Activated CD8-positive, alpha-beta T cell treated with anti-CD3 and anti-CD28 coated beads, Interleukin-2, amount 10 ng/mL, durations not matched to agents 7 days and 5 days (primary cell): Measurements from ENCODE around the gene OR10W1. TPM values are rescaled to one million over a fixed set of nuclear protein-coding genes. Genes with fewer than 3 reads are reported as not detected.

ENCODE experiments used
- ATAC-seq: fragments of 150-1000 bp; cut with Tn5 transposase; one replicate; pipeline ENCODE4 v1.10.0; 2021; ENCODE audit warnings: moderate library complexity
- CTCF ChIA-PET: fragments of 350-600 bp; sonication (Branson Sonifier 250); formaldehyde crosslinking; loops from one replicate; lab custom pipeline; 2021; ENCODE audit warnings: antibody characterized with exemption; lab: Charles Lee
- POLR2A ChIA-PET: fragments of 350-600 bp; sonication (Branson Sonifier 250); formaldehyde crosslinking; loops from one replicate; lab custom pipeline; 2021; ENCODE audit warnings: antibody characterized with exemption; lab: Charles Lee
- DNase-seq: peaks from one replicate; pipeline ENCODE4 v3.0.0-alpha.2; 2020
- H3K27ac Mint-ChIP-seq: one replicate; pipeline ENCODE4 v1.8.0; 2021; ENCODE audit warnings: mild to moderate bottlenecking, mixed read lengths
- H3K27me3 Mint-ChIP-seq: one replicate; pipeline ENCODE4 v1.8.0; 2021; ENCODE audit warnings: low read depth, mixed read lengths
- H3K36me3 Mint-ChIP-seq: one replicate; pipeline ENCODE4 v1.8.0; 2021; ENCODE audit warnings: low read depth, mixed read lengths
- H3K4me1 Mint-ChIP-seq: one replicate; pipeline ENCODE4 v1.8.0; 2021; ENCODE audit warnings: low read depth, mixed read lengths
- H3K4me3 Mint-ChIP-seq: one replicate; pipeline ENCODE4 v1.8.0; 2021; ENCODE audit warnings: mild to moderate bottlenecking, mixed read lengths
- H3K9me3 Mint-ChIP-seq: one replicate; pipeline ENCODE4 v1.8.0; 2022; ENCODE audit warnings: mixed read lengths; ENCODE audit not compliant: insufficient read depth
- total RNA-seq, 2 experiments: library from RNA; stranded (reverse); gene quantifications; one replicate each; pipeline ENCODE4 v1.2.3, GENCODE V29; 2021

Gene OR10W1
- total RNA-seq, 2 experiments from 2014 or later: not detected

GRCh38 chr11:58227956-58228615, 40.0 kb downstream of the OR10W1 start:
- no peaks in the 10 kb centered on the region for H3K36me3 Mint-ChIP-seq
- no peaks in the 10 kb centered on the region for H3K9me3 Mint-ChIP-seq
- ATAC-seq (no peak), DNase-seq (no peak)
- ChIA-PET CTCF (no interaction called here), POLR2A (no interaction called here)
- no peak overlapping the region for H3K27ac Mint-ChIP-seq
- no peaks in the 10 kb centered on the region for H3K27me3 Mint-ChIP-seq
- no peak overlapping the region for H3K4me3 Mint-ChIP-seq
- H3K4me1 Mint-ChIP-seq: no peaks in the 10 kb centered on the region

- H3K9me3 Mint-ChIP-seq: no peaks in the 10 kb centered on the region
- no peak for ATAC-seq
- no peak for DNase-seq
- no peaks in the 10 kb centered on the region for H3K36me3 Mint-ChIP-seq
- ChIA-PET CTCF (no interaction called here), POLR2A (no interaction called here)
- no peaks in the 10 kb centered on the region for H3K4me1 Mint-ChIP-seq
- H3K27me3 Mint-ChIP-seq: no peaks in the 10 kb centered on the region
- H3K4me3 Mint-ChIP-seq: no peak overlapping the region
- no peak overlapping the region for H3K27ac Mint-ChIP-seq
Measured at GRCh38 chr11:58222721-58223120, 45.3 kb downstream of the OR10W1 start.

Other genes with a start within 250 kb of the OR10W1 start
- gene OR9Q1, start 244.4 kb downstream of the OR10W1 start, total RNA-seq: not detected
- not detected for gene OR6Q1, start 237.3 kb downstream of the OR10W1 start, total RNA-seq
- not detected for gene OR9I1, start 142.7 kb downstream of the OR10W1 start, total RNA-seq
- not detected for gene OR9Q2, start 79.2 kb downstream of the OR10W1 start, total RNA-seq
- gene OR1S2, start 64.1 kb downstream of the OR10W1 start, total RNA-seq: not detected
- gene OR1S1, start 55.5 kb downstream of the OR10W1 start, total RNA-seq: not detected
- not detected for gene OR10Q1, start 39.3 kb downstream of the OR10W1 start, total RNA-seq
- not detected for gene OR5B17, start 90.8 kb upstream of the OR10W1 start, total RNA-seq
- gene OR5B3, start 138.6 kb upstream of the OR10W1 start, total RNA-seq: not detected
- not detected for gene OR5B2, start 159.9 kb upstream of the OR10W1 start, total RNA-seq
- gene OR5B12, start 174.0 kb upstream of the OR10W1 start, total RNA-seq: not detected
- under 1 TPM; 0.26 to 0.40 TPM for gene OR5B21, start 239.8 kb upstream of the OR10W1 start, total RNA-seq